Adipocyte (in vitro differentiated cells): Measurements from ENCODE around the gene PYGO2.

Experiments
- DNase-seq: peaks from one replicate; pipeline ENCODE4 v3.0.0-alpha.2; 2015; ENCODE audit warnings: low read depth
- H3K27me3 ChIP-seq: replicated peaks from 2 replicates; pipeline ENCODE4 v1.7.0; 2013; ENCODE audit warnings: mild to moderate bottlenecking, low read length, moderate library complexity; ENCODE audit not compliant: control insufficient read depth, insufficient read depth
- H3K36me3 ChIP-seq: 2 replicates; pipeline ENCODE4 v1.7.0; 2013; ENCODE audit warnings: low read length, mild to moderate bottlenecking, moderate library complexity; ENCODE audit not compliant: control insufficient read depth, insufficient read depth, severe bottlenecking
- H3K4me1 ChIP-seq: 2 replicates; pipeline ENCODE4 v1.7.0; 2013; ENCODE audit warnings: mild to moderate bottlenecking, low read length, moderate library complexity; ENCODE audit not compliant: control insufficient read depth, insufficient read depth
- H3K4me3 ChIP-seq: 2 replicates; pipeline ENCODE4 v1.7.0; 2013; ENCODE audit warnings: mild to moderate bottlenecking, low read length, moderate library complexity
- H3K9ac ChIP-seq: 2 replicates; pipeline ENCODE4 v1.7.0; 2013; ENCODE audit warnings: mild to moderate bottlenecking, low read length, moderate library complexity
- H3K9me3 ChIP-seq: 2 replicates; pipeline ENCODE4 v1.7.0; 2013; ENCODE audit warnings: mild to moderate bottlenecking, low read length, moderate library complexity; ENCODE audit not compliant: control insufficient read depth

Gene PYGO2

GRCh38 chr1:154935749-154936554 is 25.6 kb downstream of the PYGO2 start:
- H3K27me3 ChIP-seq: no peaks in the 10 kb centered on the region
- H3K36me3 ChIP-seq: peaks cover 5% of the 10 kb centered on the region
- H3K9me3 ChIP-seq: no peaks in the 10 kb centered on the region
- peak overlapping the region; percentile 94 for H3K9ac ChIP-seq
- H3K4me1 ChIP-seq: peaks cover 32% of the 10 kb centered on the region
- H3K4me3 ChIP-seq: peak overlapping the region; percentile 94
- DNase-seq: no peak

- Histone ChIP-seq H3K4me3 (no peak overlapping the region), H3K36me3 (peaks cover 11% of the 10 kb centered on the region), H3K27me3 (no peaks in the 10 kb centered on the region), H3K4me1 (peaks cover 18% of the 10 kb centered on the region), H3K9me3 (no peaks in the 10 kb centered on the region), H3K9ac (no peak overlapping the region)
- DNase-seq: no peak
Observed at GRCh38 chr1:154934358-154934948, 27.1 kb downstream of the PYGO2 start.

GRCh38 chr1:154931940-154932487 is 29.6 kb downstream of the PYGO2 start:
- H3K9ac ChIP-seq: no peak overlapping the region
- H3K27me3 ChIP-seq: no peaks in the 10 kb centered on the region
- no peak for DNase-seq
- H3K4me3 ChIP-seq: no peak overlapping the region
- H3K4me1 ChIP-seq: peaks cover 8% of the 10 kb centered on the region
- H3K9me3 ChIP-seq: no peaks in the 10 kb centered on the region
- H3K36me3 ChIP-seq: peaks cover 27% of the 10 kb centered on the region

- H3K9me3 ChIP-seq: no peaks in the 10 kb centered on the region
- peaks cover 56% of the 10 kb centered on the region for H3K36me3 ChIP-seq
- no peak overlapping the region for H3K9ac ChIP-seq
- H3K27me3 ChIP-seq: no peaks in the 10 kb centered on the region
- no peak for DNase-seq
- H3K4me1 ChIP-seq: no peaks in the 10 kb centered on the region
- H3K4me3 ChIP-seq: no peak overlapping the region
Observed at GRCh38 chr1:154926201-154926600, 35.4 kb downstream of the PYGO2 start.

GRCh38 chr1:154925335-154926170 is 36.0 kb downstream of the PYGO2 start:
- no peak overlapping the region for H3K9ac ChIP-seq
- H3K27me3 ChIP-seq: no peaks in the 10 kb centered on the region
- peaks cover 53% of the 10 kb centered on the region for H3K36me3 ChIP-seq
- no peak overlapping the region for H3K4me3 ChIP-seq
- no peaks in the 10 kb centered on the region for H3K4me1 ChIP-seq
- DNase-seq: no peak
- H3K9me3 ChIP-seq: no peaks in the 10 kb centered on the region

GRCh38 chr1:154923695-154924094 is 37.9 kb downstream of the PYGO2 start:
- DNase-seq: no peak
- Histone ChIP-seq H3K4me1 (no peaks in the 10 kb centered on the region), H3K27me3 (no peaks in the 10 kb centered on the region), H3K9ac (no peak overlapping the region), H3K9me3 (no peaks in the 10 kb centered on the region), H3K36me3 (peaks cover 43% of the 10 kb centered on the region), H3K4me3 (no peak overlapping the region)

GRCh38 chr1:154913273-154913672 is 48.3 kb downstream of the PYGO2 start:
- H3K4me3 ChIP-seq: no peak overlapping the region
- H3K9ac ChIP-seq: no peak overlapping the region
- H3K36me3 ChIP-seq: no peaks in the 10 kb centered on the region
- no peak for DNase-seq
- peaks cover 14% of the 10 kb centered on the region for H3K9me3 ChIP-seq
- no peaks in the 10 kb centered on the region for H3K27me3 ChIP-seq
- no peaks in the 10 kb centered on the region for H3K4me1 ChIP-seq

- no peak for DNase-seq
- H3K4me1 ChIP-seq: no peaks in the 10 kb centered on the region
- no peak overlapping the region for H3K9ac ChIP-seq
- H3K27me3 ChIP-seq: no peaks in the 10 kb centered on the region
- no peaks in the 10 kb centered on the region for H3K36me3 ChIP-seq
- peaks cover 18% of the 10 kb centered on the region for H3K9me3 ChIP-seq
- no peak overlapping the region for H3K4me3 ChIP-seq
Observed at GRCh38 chr1:154912755-154913154, 48.8 kb downstream of the PYGO2 start.

GRCh38 chr1:154911691-154912550 is 49.7 kb downstream of the PYGO2 start:
- no peaks in the 10 kb centered on the region for H3K27me3 ChIP-seq
- no peaks in the 10 kb centered on the region for H3K36me3 ChIP-seq
- no peak overlapping the region for H3K4me3 ChIP-seq
- H3K9ac ChIP-seq: no peak overlapping the region
- no peaks in the 10 kb centered on the region for H3K4me1 ChIP-seq
- H3K9me3 ChIP-seq: peaks cover 20% of the 10 kb centered on the region
- DNase-seq: no peak

- no peaks in the 10 kb centered on the region for H3K36me3 ChIP-seq
- no peak for DNase-seq
- H3K9me3 ChIP-seq: peaks cover 20% of the 10 kb centered on the region
- H3K4me3 ChIP-seq: no peak overlapping the region
- no peaks in the 10 kb centered on the region for H3K27me3 ChIP-seq
- H3K4me1 ChIP-seq: no peaks in the 10 kb centered on the region
- H3K9ac ChIP-seq: no peak overlapping the region
Observed at GRCh38 chr1:154910851-154911250, 50.7 kb downstream of the PYGO2 start.
